GM23338 (cell line): ENCODE results near the gene SLC25A29. TPM values are rescaled to one million over a fixed set of nuclear protein-coding genes. Genes with fewer than 3 reads are reported as not detected.
A peak's percentile ranks its signal among the peaks of the same experiment; 100 is the strongest.

Source experiments
- ATAC-seq: fragments of 200-7000 bp; cut with Tn5 transposase; 3 replicates; pipeline ENCODE4 v1.9.1; 2020
- DNase-seq: peaks from one replicate; pipeline ENCODE4 v3.0.0-alpha.2; 2015; ENCODE audit warnings: low spot score
- H2AFZ ChIP-seq: fragments of 200-600 bp; sonication (generic); 2 replicates; pipeline ENCODE4 v1.8.0; 2016; ENCODE audit warnings: antibody characterized with exemption, mild to moderate bottlenecking, moderate library complexity
- H3F3A ChIP-seq: fragments of 200-600 bp; sonication (generic); replicated peaks from 2 replicates; pipeline ENCODE4 v1.8.0; 2017; ENCODE audit warnings: antibody characterized with exemption, mixed run types, low read depth
- H3K27ac ChIP-seq: fragments of 200-600 bp; sonication (generic); 2 replicates; pipeline ENCODE4 v1.6.1; 2016; ENCODE audit warnings: low read depth
- H3K27me3 ChIP-seq: fragments of 200-600 bp; sonication (generic); 2 replicates; pipeline ENCODE4 v1.8.0; 2016; ENCODE audit warnings: mild to moderate bottlenecking, mixed run types, moderate library complexity; ENCODE audit not compliant: insufficient read depth
- H3K36me3 ChIP-seq: fragments of 200-600 bp; sonication (generic); 2 replicates; pipeline ENCODE4 v1.8.0; 2016; ENCODE audit warnings: mild to moderate bottlenecking; ENCODE audit not compliant: insufficient read depth
- H3K4me1 ChIP-seq: fragments of 200-600 bp; sonication (generic); 2 replicates; pipeline ENCODE4 v1.8.0; 2016; ENCODE audit warnings: mild to moderate bottlenecking, moderate library complexity; ENCODE audit not compliant: insufficient read depth
- H3K4me2 ChIP-seq: fragments of 200-600 bp; sonication (generic); 2 replicates; pipeline ENCODE4 v1.7.1; 2017; ENCODE audit warnings: mixed run types
- H3K4me3 ChIP-seq: fragments of 200-600 bp; sonication (generic); 2 replicates; pipeline ENCODE4 v1.6.1; 2016; ENCODE audit warnings: mixed run types
- H3K79me2 ChIP-seq: fragments of 200-600 bp; sonication (generic); replicated peaks from 2 replicates; pipeline ENCODE4 v1.8.0; 2017; ENCODE audit warnings: mild to moderate bottlenecking; ENCODE audit not compliant: insufficient read depth
- H3K9me2 ChIP-seq: fragments of 200-600 bp; sonication (generic); 2 replicates; pipeline ENCODE4 v1.8.0; 2017; ENCODE audit not compliant: insufficient read depth
- H4K20me1 ChIP-seq: fragments of 200-600 bp; sonication (generic); replicated peaks from 2 replicates; pipeline ENCODE4 v1.8.0; 2017; ENCODE audit warnings: mild to moderate bottlenecking; ENCODE audit not compliant: insufficient read depth
- H3K27ac Mint-ChIP-seq: 2 replicates; pipeline ENCODE4 v1.8.0; 2020; ENCODE audit warnings: inconsistent platforms, mild to moderate bottlenecking, moderate library complexity, mixed read lengths
- H3K27me3 Mint-ChIP-seq: 3 replicates; pipeline ENCODE4 v1.8.0; 2022; ENCODE audit warnings: low read depth, mild to moderate bottlenecking, moderate library complexity, mixed read lengths, inconsistent platforms; ENCODE audit not compliant: insufficient read depth, poor library complexity
- H3K36me3 Mint-ChIP-seq: 3 replicates; pipeline ENCODE4 v1.8.0; 2021; ENCODE audit warnings: low read depth, mild to moderate bottlenecking, inconsistent platforms, moderate library complexity, mixed read lengths
- H3K4me1 Mint-ChIP-seq: 3 replicates; pipeline ENCODE4 v1.8.0; 2020; ENCODE audit warnings: mild to moderate bottlenecking, inconsistent platforms, mixed read lengths
- H3K4me3 Mint-ChIP-seq: 3 replicates; pipeline ENCODE4 v1.8.0; 2021; ENCODE audit warnings: moderate library complexity, mild to moderate bottlenecking, inconsistent platforms, mixed read lengths
- H3K9me3 Mint-ChIP-seq: 3 replicates; pipeline ENCODE4 v1.8.0; 2020; ENCODE audit warnings: moderate library complexity, mild to moderate bottlenecking, inconsistent platforms, mixed read lengths
- CREB1 ChIP-seq: fragments of 250-450 bp; sonication (Bioruptor Pico); IDR thresholded peaks from 2 replicates; pipeline ENCODE4 v1.5.0; 2020; ENCODE audit warnings: low read depth, mild to moderate bottlenecking, moderate library complexity
- CTCF ChIP-seq, 2 experiments: fragments of 200-600 bp in 1 of 2; sonication (generic) in 1 of 2; conservative IDR thresholded peaks; 2 replicates each; pipeline versions ENCODE4 v1.5.1 to v1.6.1; 2016 to 2017; ENCODE audit warnings: antibody characterized with exemption in 2 of 2, low read depth in 2 of 2, mild to moderate bottlenecking in 2 of 2, moderate library complexity in 1 of 2
- EZH2 ChIP-seq: fragments of 200-600 bp; sonication (generic); IDR thresholded peaks from one replicate; pipeline ENCODE4 v1.8.0; 2017; ENCODE audit warnings: antibody characterized with exemption, mild to moderate bottlenecking, low read depth; ENCODE audit not compliant: unreplicated experiment
- EZH2phosphoT487 ChIP-seq: fragments of 200-600 bp; sonication (generic); IDR thresholded peaks from one replicate; pipeline ENCODE4 v1.8.1; 2018; ENCODE audit warnings: antibody characterized with exemption; ENCODE audit not compliant: unreplicated experiment
- ZNF114 ChIP-seq: fragments of 250-450 bp; sonication (Bioruptor Pico); IDR thresholded peaks from 2 replicates; pipeline ENCODE4 v1.5.0; 2020; ENCODE audit warnings: mild to moderate bottlenecking, moderate library complexity
- polyA plus RNA-seq: library from polyadenylated mRNA; unstranded; fragments of >200 nt; fragmentation: Nextera tagmentation; extraction: Ambion mirVana; gene quantifications from 2 replicates; pipeline ENCODE4 v1.2.1, GENCODE V29; 2016
- total RNA-seq: library from RNA; depleted of rRNA; stranded (reverse); fragments of >200 nt; shearing (Covaris generic); gene quantifications from 2 replicates; pipeline ENCODE4 v1.2.3, GENCODE V29; 2014

Gene SLC25A29
- total and polyA plus RNA-seq, 2 experiments from 2014 or later, result 65.6 to 206 TPM

- peak in 1 of 2 experiments; percentile 15; a peak in 1 of 4 replicates for TF ChIP-seq CTCF (conservative IDR thresholded peaks at IDR 0.05; ENCODE audit: low read depth in 2 of 2)
- TF ChIP-seq ZNF114, result no peak
- TF ChIP-seq CREB1, result no peak
Observed at GRCh38 chr14:100330388-100330931, 24.2 kb upstream of the SLC25A29 start (continued).

DNA sequence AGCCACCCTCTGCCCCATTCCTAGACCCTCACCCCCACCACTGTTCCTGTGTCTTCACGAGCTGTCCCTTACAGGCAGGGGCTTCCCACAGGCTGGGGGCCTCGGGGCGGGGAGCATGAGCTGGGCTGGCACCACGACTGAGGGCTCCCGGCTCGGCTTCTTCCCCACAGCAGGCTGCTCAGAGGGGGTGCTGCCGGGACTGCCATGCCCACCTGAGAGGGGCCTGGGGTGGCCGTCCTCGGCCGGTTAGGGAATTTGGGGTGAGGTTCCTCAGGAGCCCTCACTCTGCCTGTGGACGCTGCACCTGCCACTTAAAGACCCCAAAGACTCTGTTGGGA, 23.7 kb upstream of the SLC25A29 start:
- H3K27me3 ChIP-seq, result no peaks in the 10 kb centered on the region
- Mint-ChIP-seq H3K9me3 (no peaks in the 10 kb centered on the region), H3K27me3 (no peaks in the 10 kb centered on the region), H3K27ac (no peak overlapping the region), H3K4me3 (no peak overlapping the region), H3K4me1 (0 out of 3 replicates have a peak, but pooled peaks cover 5% of the 10 kb centered on the region), H3K36me3 (peaks cover 13% of the 10 kb centered on the region)
- H2AFZ ChIP-seq, result no peak overlapping the region
- H3K36me3 ChIP-seq, result no peaks in the 10 kb centered on the region
- no peak overlapping the region for H3K4me3 ChIP-seq
- DNase-seq (no peak), ATAC-seq (no peak)
- H3K27ac ChIP-seq, result no peak overlapping the region
- H3K9me2 ChIP-seq, result no peaks in the 10 kb centered on the region
- H3K4me2 ChIP-seq, result no peak overlapping the region
- H3K79me2 ChIP-seq, result no peaks in the 10 kb centered on the region
- H4K20me1 ChIP-seq, result no peaks in the 10 kb centered on the region; the same call in 1 of the 2 replicates
- no peak for TF ChIP-seq EZH2
- no peaks in the 10 kb centered on the region for H3F3A ChIP-seq
- H3K4me1 ChIP-seq, result no peaks in the 10 kb centered on the region

- H3K27ac Mint-ChIP-seq, result 0 out of 2 replicates have a peak overlapping the region, but pooled peaks have one; percentile 52
- no peak overlapping the region for H3K4me2 ChIP-seq
- no peaks in the 10 kb centered on the region for H3K79me2 ChIP-seq
- ATAC-seq (no peak), DNase-seq (no peak)
- H3K36me3 ChIP-seq, result no peaks in the 10 kb centered on the region
- no peak overlapping the region for H3K4me3 Mint-ChIP-seq
- no peaks in the 10 kb centered on the region for H3K9me3 Mint-ChIP-seq
- no peaks in the 10 kb centered on the region for H3K4me1 ChIP-seq
- no peak for TF ChIP-seq EZH2phosphoT487
- no peaks in the 10 kb centered on the region for H3K9me2 ChIP-seq
- H3F3A ChIP-seq, result no peaks in the 10 kb centered on the region
- 0 out of 3 replicates have a peak, but pooled peaks cover 5% of the 10 kb centered on the region for H3K4me1 Mint-ChIP-seq
- no peak overlapping the region for H3K27ac ChIP-seq
- peaks cover 2% of the 10 kb centered on the region for H3K27me3 Mint-ChIP-seq
- no peaks in the 10 kb centered on the region; the same call in 1 of the 2 replicates for H4K20me1 ChIP-seq
- peaks cover 7% of the 10 kb centered on the region for H3K36me3 Mint-ChIP-seq
- H2AFZ ChIP-seq, result no peak overlapping the region
- no peak overlapping the region for H3K4me3 ChIP-seq
- no peaks in the 10 kb centered on the region for H3K27me3 ChIP-seq
Observed at GRCh38 chr14:100329233-100330006, 23.2 kb upstream of the SLC25A29 start.
